ENCODE data around the gene THAP6.
"Not testable (repeated sequence)": the region's sequence is repeated elsewhere in the genome, so short reads cannot be mapped to it uniquely, and the experiment has no call there.

THAP6 gene

GRCh38 chr4:75527482-75527881, 13.2 kb downstream of the THAP6 start:
- DNase-seq: no peak

DNA sequence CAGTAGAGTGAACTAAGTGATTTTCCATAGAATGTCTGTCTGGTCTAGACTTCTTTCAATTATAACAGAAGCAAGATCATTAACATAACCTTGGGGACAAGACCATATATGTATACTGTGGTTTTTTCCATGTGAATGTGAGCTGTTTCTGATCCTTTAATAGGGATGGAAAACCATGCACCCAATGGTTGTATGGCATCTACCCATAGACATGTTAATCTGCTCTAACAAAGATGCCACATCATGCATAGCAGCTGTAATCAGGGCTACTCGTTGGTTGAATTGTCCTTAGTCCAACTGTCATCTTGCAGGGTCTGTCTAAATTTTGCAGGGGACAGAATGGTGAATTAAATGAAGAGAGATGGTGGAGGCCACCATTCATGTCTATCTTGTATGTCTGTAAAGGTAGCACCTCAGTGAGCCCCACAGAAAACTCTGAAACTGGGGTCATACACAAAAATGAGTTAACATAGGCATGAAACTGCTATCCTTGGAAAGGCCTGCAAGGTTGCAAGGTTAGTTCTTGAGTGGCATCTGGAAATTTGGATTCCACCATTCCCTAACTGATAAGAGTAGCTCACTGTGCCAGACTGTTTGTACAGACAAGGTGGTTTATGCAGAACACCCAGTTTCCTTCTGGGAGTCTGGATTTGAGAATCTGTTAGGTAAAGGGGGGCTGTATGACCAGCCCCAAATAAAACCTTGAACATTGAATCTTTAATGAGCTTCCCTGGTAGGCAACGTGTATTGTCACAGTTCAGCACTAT, 16.5 kb downstream of the THAP6 start:
- DNase-seq: no peak

DNA sequence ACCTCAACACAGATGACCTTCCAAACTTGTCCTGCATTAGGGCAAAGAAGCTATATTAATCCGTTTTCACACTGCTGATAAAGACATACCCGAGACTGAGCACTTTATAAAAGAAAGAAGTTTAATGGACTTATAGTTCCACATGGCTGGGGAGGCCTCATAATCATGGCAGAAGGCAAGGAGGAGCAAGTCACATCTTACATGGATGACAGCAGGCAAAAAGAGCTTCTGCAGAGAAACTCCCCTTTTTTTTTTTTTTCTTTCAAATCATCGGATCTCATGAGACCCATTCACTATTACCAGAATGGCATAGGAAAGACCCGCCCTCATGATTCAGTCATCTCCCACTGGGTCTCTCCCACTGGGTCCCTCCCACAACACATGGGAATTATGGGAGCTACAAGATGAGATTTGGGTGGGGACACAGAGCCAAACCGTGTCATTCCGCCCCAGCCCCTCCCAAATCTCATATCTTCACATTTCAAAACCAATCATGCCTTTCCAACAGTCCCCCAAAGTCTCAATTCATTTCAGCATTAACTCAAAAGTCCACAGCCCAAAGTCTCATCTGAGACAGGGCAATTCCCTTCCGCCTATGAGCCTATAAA, 17.4 kb downstream of the THAP6 start:
- not testable (repeated sequence) for DNase-seq

DNA sequence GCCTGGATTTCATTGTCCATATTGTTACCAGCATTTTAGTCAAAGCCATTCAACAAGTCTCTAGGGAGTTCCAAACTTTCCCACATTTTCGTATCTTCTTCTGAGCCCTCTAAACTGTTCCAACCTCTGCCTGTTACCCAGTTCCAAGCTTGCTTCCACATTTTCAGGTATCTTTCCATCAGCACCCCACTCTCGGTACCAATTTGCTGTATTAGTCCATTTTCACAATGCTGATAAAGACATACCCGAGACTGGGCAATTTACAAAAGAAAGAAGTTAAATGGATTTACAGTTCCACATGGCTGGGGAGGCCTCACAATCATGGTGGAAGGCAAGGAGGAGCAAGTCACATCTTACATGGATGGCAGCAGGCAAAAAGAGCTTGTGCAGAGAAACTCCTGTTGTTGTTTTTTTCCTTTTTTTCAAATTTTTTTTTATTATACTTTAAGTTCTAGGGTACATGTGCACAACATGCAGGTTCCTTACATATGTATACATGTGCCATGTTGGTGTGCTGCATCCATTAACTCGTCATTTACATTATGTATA, 19.1 kb downstream of the THAP6 start:
- DNase-seq: not testable (repeated sequence)

DNA sequence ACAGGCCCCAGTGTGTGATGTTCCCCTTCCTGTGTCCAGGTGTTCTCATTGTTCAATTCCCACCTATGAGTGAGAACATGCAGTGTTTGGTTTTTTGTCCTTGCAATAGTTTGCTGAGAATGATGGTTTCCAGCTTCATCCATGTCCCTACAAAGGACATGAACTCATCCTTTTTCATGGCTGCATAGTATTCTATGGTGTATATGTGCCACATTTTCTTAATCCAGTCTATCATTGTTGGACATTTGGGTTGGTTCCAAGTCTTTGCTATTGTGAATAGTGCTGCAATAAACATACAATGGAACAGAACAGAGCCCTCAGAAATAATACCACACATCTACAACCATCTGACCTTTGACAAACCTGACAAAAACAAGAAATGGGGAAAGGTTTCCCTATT, 19.7 kb downstream of the THAP6 start:
- DNase-seq: not testable (repeated sequence)

GRCh38 chr4:75537308-75537707, 23.0 kb downstream of the THAP6 start:
- DNase-seq: not testable (repeated sequence)

DNA sequence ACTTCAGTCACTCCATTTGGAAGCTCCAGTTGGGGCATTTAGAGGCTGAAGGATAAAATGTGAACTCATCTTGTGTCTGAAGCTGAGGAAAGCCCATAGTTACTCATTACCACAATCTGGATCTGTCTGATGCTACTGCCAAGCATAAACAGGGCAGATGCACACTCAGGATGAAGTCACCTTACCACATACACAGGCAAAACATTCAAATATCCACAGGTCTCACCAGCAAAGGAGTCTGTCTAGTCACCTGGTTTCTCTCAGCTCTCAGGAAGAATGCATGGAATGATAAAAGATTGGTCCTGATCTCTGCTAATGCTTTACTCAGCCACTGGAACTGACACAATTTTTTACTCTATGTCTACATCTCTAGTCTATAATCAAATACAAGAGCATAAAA, 28.6 kb downstream of the THAP6 start:
- DNase-seq: no peak

DNA sequence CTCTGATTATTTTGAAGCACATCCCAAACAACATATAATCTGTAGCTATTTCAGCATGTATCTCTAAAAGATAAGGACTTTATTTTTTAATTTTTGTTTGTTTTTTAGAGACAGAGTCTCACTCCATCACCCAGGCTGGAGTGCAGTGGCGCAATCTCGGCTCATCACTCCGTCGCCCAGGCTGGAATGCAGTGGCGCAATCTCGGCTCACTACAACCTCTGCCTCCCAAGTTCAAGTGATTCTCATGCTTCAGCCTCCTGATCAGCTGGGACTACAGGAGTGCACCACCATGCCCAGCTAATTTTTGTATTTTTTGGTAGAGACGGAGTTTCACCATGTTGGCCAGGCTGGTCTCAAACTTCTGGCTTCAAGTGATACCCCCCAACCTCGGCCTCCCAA, 29.9 kb downstream of the THAP6 start:
- DNase-seq: not testable (repeated sequence)

GRCh38 chr4:75544870-75545269, 30.6 kb downstream of the THAP6 start:
- DNase-seq: no peak

- DNase-seq: no peak
Measured at GRCh38 chr4:75545526-75545925, 31.3 kb downstream of the THAP6 start.

GRCh38 chr4:75547647-75548387, 33.5 kb downstream of the THAP6 start:
- no peak for DNase-seq

GRCh38 chr4:75549019-75549418, 34.7 kb downstream of the THAP6 start:
- no peak for DNase-seq

DNA sequence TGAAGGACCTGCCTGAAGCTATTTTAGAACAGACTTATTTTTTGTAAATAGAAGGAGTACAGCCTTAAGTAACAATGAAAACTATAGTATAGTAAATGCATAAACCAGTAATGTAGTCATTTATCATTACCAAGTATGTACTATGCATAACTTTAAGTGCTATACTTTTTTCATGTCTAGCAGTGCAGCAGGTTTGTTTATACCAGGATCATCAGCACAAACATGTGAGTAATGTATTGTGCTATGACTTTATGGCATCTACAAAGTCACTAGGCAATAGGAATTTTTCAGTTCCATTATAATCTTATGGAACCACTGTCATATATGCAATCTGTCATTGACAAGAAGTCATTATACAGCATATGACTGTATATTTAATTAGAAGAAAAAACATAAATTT, 38.2 kb downstream of the THAP6 start:
- DNase-seq: no peak

GRCh38 chr4:75555294-75556164, 41.3 kb downstream of the THAP6 start, which contains the start of gene ODAPH:
Gene ODAPH, plus strand, starts transcription at chr4:75556066. Its CDS starts 17 bp downstream, at chr4:75556083.
- DNase-seq: no peak

DNA sequence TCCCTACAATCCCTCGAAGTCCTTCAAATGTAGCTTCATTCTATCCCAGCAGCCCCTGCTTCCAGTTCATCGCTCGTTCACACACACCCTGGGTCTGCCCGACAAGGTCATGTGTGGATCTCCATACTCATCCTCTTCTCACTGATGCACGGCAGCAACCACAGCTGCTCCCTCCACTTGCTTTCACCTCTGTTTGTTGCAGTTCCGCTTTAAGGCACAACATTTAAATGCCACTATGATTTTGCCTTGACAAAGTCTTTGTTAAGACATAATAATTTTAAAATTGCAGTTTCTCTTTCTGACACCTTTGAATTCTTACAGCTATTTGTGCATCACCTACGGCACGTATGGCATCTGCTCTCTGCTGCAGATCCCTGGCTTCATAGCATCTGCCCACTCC, 43.4 kb downstream of the THAP6 start:
- DNase-seq: no peak

GRCh38 chr4:75561789-75562188, 47.5 kb downstream of the THAP6 start:
- no peak for DNase-seq

GRCh38 chr4:75564023-75564422, 49.8 kb downstream of the THAP6 start:
- no peak for DNase-seq

GRCh38 chr4:75565481-75565880, 51.2 kb downstream of the THAP6 start:
- DNase-seq: no peak

DNA sequence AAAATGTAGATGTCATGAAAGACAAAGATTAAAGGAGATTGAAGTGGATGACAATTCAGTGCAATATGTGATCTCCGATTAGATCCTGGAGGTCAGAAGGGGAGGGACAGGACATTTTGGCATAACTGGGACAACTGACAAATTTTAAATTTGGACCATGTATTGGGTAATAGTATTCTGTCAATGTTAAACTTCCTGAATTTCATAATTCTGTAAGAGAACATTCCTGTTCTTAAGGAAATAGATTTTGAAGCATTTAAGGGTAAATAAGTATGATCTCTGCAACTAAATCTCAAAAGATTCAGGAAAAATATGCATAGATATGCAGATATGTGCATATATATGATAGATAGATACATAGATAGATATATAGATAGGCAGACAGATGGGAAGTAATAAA, 52.6 kb downstream of the THAP6 start:
- DNase-seq: no peak

- DNase-seq: no peak
Measured at GRCh38 chr4:75567725-75568124, 53.5 kb downstream of the THAP6 start.
